HepG2 (cell line): ENCODE measurements around the gene FAM111A. TPM values are rescaled to one million over a fixed set of nuclear protein-coding genes. Genes with fewer than 3 reads are reported as not detected.
"Not testable (repeated sequence)": the region's sequence is repeated elsewhere in the genome, so short reads cannot be mapped to it uniquely, and the experiment has no call there.

Source experiments
- ATAC-seq: fragments of 200-7000 bp; cut with Tn5 transposase; 3 replicates; pipeline ENCODE4 v1.9.1; 2020; ENCODE audit warnings: mild to moderate bottlenecking, moderate library complexity
- BruUV-seq: library from RNA; stranded (reverse); fragments of 400-500 nt; replicated peaks from 2 replicates; lab custom pipeline; 2021; lab: Mats Ljungman, UMichigan
- CTCF ChIA-PET: fragments of 300-600 bp; formaldehyde crosslinking; extraction: SDS; loops from one replicate; lab custom pipeline; 2021; ENCODE audit warnings: low total read pairs, inconsistent platforms, low intra/inter-chr PET ratio; lab: Yijun Ruan, JAX
- POLR2A ChIA-PET: fragments of 350-600 bp; sonication (Branson Sonifier 250); formaldehyde crosslinking; loops from one replicate; lab custom pipeline; 2020; ENCODE audit warnings: antibody characterized with exemption, inconsistent platforms; lab: Yijun Ruan, JAX
- DNase-seq: peaks from one replicate; pipeline ENCODE4 v3.0.0-alpha.2; 2015; ENCODE audit warnings: low spot score
- FAIRE-seq: peaks from 3 replicates; lab custom pipeline; 2011; peaks lifted over from hg19 to GRCh38; lab: Jason Lieb, UNC
- H2AFZ ChIP-seq: one replicate; pipeline ENCODE4 v1.6.1; 2011; ENCODE audit warnings: low read length, inconsistent platforms
- H3K27ac ChIP-seq: fragments of 300-600 bp; 3 replicates; pipeline ENCODE4 v1.8.0; 2011; ENCODE audit warnings: mixed run types, mild to moderate bottlenecking, mixed read lengths, low read length, inconsistent platforms; ENCODE audit not compliant: insufficient read depth; ENCODE audit errors: extremely low read length
- H3K27me3 ChIP-seq, 2 experiments: fragments of 200-600 bp in 1 of 2; 2 replicates in 1 of 2; 3 replicates in 1 of 2; pipeline versions ENCODE4 v1.6.0 to v1.8.0; 2011; ENCODE audit warnings: low read length in 2 of 2, mild to moderate bottlenecking in 2 of 2, moderate library complexity in 2 of 2, inconsistent platforms in 1 of 2; ENCODE audit not compliant: insufficient read depth in 2 of 2, control insufficient read depth in 1 of 2
- H3K36me3 ChIP-seq, 2 experiments: fragments of 200-600 bp in 1 of 2; replicated peaks in 1 of 2; 2 replicates in 1 of 2; 3 replicates in 1 of 2; pipeline versions ENCODE4 v1.5.1 to v1.8.0; 2011; ENCODE audit warnings: low read length in 2 of 2, inconsistent platforms in 1 of 2; ENCODE audit not compliant: insufficient read depth in 2 of 2, control insufficient read depth in 1 of 2
- H3K4me1 ChIP-seq: 2 replicates; pipeline ENCODE4 v1.5.1; 2012; ENCODE audit warnings: low read length, inconsistent platforms; ENCODE audit not compliant: insufficient read depth
- H3K4me2 ChIP-seq: 2 replicates; pipeline ENCODE4 v1.6.0; 2011; ENCODE audit warnings: low read depth, low read length, inconsistent platforms
- H3K4me3 ChIP-seq, 3 experiments: fragments of 200-600 bp in 1 of 3; sonication (generic), shearing (Covaris generic) in 1 of 3; replicated peaks in 1 of 3; 2 replicates each; pipeline ENCODE4 v1.5.1; 2011 to 2016; ENCODE audit warnings: low read length in 3 of 3, inconsistent platforms in 2 of 3, low read depth in 2 of 3, mild to moderate bottlenecking in 2 of 3, control low read depth in 1 of 3, mixed read lengths in 1 of 3; ENCODE audit not compliant: insufficient read depth in 1 of 3
- H3K79me2 ChIP-seq: one replicate; pipeline ENCODE4 v1.6.1; 2011; ENCODE audit warnings: low read length, inconsistent platforms; ENCODE audit not compliant: insufficient read depth
- H3K9ac ChIP-seq: 2 replicates; pipeline ENCODE4 v1.6.0; 2011; ENCODE audit warnings: mild to moderate bottlenecking, low read depth, low read length, inconsistent platforms; ENCODE audit not compliant: insufficient read depth
- H3K9me3 ChIP-seq: 2 replicates; pipeline ENCODE4 v1.5.1; 2012; ENCODE audit warnings: mild to moderate bottlenecking, low read length
- H4K20me1 ChIP-seq: 2 replicates; pipeline ENCODE4 v1.6.0; 2011; ENCODE audit warnings: inconsistent platforms, mild to moderate bottlenecking, low read length, moderate library complexity; ENCODE audit not compliant: insufficient read depth
- WGBS: methylation state at CpG from one replicate; pipeline ENCODE4 v1.1.6; 2017; ENCODE audit warnings: low lambda C conversion rate; 5-methylcytosine and 5-hydroxymethylcytosine counted together
- in situ Hi-C: cut with HindIII; loops from 2 replicates; pipeline ENCODE4 v1.10.0; 2017; ENCODE audit warnings: low pct_unique_long_range_greater_than_20kb; ENCODE audit not compliant: extremely low pct_ligation_motif_present
- intact Hi-C: fragments of 100-400 bp; cut with micrococcal nuclease; formaldehyde crosslinking; loops from one replicate; pipeline ENCODE4 v1.10.0; 2022; ENCODE audit not compliant: unreplicated experiment
- polyA plus RNA-seq, 8 experiments: library from polyadenylated mRNA; depleted of rRNA in 3 of 8; stranded (reverse) in 7 of 8; unstranded in 1 of 8; fragments of >200 nt; fragmentation: Illumina TruSeq in 4 of 8; extraction: Trizol in 4 of 8; gene quantifications; 2 replicates each; pipeline versions ENCODE4 v1.2.1 to v1.2.3, GENCODE V29; 2011 to 2016; ENCODE audit warnings: low read depth in 4 of 8, missing spikeins in 1 of 8, mixed read lengths in 1 of 8; ENCODE audit not compliant: insufficient read depth in 1 of 8
- total RNA-seq, 5 experiments: library from RNA; depleted of rRNA; stranded (reverse); fragments of >200 nt; fragmentation: Illumina TruSeq; extraction: Trizol; gene quantifications; 2 replicates each; pipeline ENCODE4 v1.2.3, GENCODE V29; 2016; ENCODE audit warnings: low read depth in 1 of 5

The FAM111A gene
- total and polyA plus RNA-seq, 2 of the 13 experiments (the other 11 are each of a cell fraction or from before 2014, with no cell fraction given): 3.2 to 13.5 TPM

DNA sequence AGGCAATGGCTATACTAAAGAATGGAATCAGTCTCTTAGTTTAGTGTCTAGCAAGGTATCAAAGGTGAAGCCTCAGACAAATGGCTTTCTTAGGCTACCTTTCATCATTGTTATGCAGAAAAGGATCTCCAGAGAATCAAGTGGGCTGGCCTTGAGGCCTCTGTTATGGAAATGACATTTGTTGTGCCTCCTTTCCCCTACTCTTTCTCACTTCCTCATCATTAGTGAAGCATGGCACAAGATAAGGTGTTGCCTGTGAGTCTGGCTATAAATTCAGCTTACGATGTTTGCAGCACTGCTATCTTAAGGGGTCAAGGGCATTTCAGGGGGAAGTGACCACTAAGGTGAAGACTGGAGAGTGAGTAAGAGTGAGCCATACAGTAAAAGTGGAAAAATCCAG lies 47.4 kb upstream of the FAM111A start:
- H3K4me2 ChIP-seq, H3K27me3 ChIP-seq, H3K9me3 ChIP-seq, POLR2A ChIA-PET, H3K4me1 ChIP-seq, DNase-seq, intact Hi-C loops, H3K9ac ChIP-seq, BruUV-seq, H3K4me3 ChIP-seq, H3K27ac ChIP-seq, H2AFZ ChIP-seq, H3K79me2 ChIP-seq, FAIRE-seq, H4K20me1 ChIP-seq, ATAC-seq, H3K36me3 ChIP-seq: not testable (repeated sequence)
- in situ Hi-C loops: loop anchor here (5.0 kb wide), 1 partner anchor 42 kb away; no protein-coding TSS in a partner anchor
- WGBS: 53% methylated on average over 1 of the region's 1 CpG
- CTCF ChIA-PET: interaction anchor here (3.9 kb wide), 1 partner anchor 41 kb away, joined by 42 read pairs; no protein-coding TSS in a partner anchor

DNA sequence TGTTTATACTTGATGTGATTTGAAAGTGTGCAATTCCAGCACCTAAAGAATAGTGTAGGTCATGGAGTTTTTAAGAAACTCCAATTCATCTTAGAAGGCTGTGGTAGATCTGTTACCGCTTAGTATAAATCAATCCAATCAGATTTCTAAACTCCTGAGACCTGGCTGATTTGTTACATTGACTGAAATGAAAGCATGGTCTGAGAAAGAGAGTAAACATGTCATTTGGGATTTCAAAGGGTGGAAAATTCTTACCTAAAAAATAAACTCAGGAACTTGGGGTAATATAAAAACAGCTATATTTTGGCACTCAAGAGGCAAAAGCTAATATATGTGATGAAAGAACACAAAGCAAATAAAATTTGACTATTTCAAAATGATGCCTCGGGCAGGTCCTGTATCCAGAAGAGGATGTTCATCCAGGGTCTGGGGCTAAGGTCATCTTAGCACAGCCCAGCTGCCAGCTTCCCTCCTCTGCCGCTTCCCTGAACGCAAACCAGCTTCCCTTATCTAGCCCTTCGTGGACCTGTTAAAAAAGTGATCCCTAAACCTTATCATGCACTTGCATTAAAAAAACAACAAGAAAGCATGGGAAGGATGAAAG lies 46.6 kb upstream of the FAM111A start:
- H3K4me3 ChIP-seq, H3K4me2 ChIP-seq, H3K36me3 ChIP-seq, H4K20me1 ChIP-seq, BruUV-seq, H3K9ac ChIP-seq, H3K79me2 ChIP-seq, DNase-seq, POLR2A ChIA-PET, intact Hi-C loops, H3K27me3 ChIP-seq, H2AFZ ChIP-seq, H3K9me3 ChIP-seq, ATAC-seq, FAIRE-seq, H3K4me1 ChIP-seq, H3K27ac ChIP-seq: not testable (repeated sequence)
- CTCF ChIA-PET: interaction anchor here (2.1 to 3.9 kb wide), 2 partner anchors 40 to 62 kb away, joined by 18 to 42 read pairs; no protein-coding TSS in a partner anchor
- 12% methylated on average over 5 of the region's 5 CpGs for WGBS
- in situ Hi-C loops: loop anchor here (5.0 kb wide), 1 partner anchor 41 kb away; no protein-coding TSS in a partner anchor
